Measurements from ENCODE around the gene ATP11A. TPM values are rescaled to one million over a fixed set of nuclear protein-coding genes. Genes with fewer than 3 reads are reported as not detected.

ATP11A gene
- total RNA-seq, 1 donor from 2014 or later, result 109 TPM

- Mint-ChIP-seq H3K27me3 (no peaks in the 10 kb centered on the region), H3K36me3 (ENCODE audit: insufficient read depth) (peaks cover 17% of the 10 kb centered on the region), H3K9me3 (ENCODE audit: low read depth) (no peaks in the 10 kb centered on the region), H3K4me1 (ENCODE audit: low read depth) (no peaks in the 10 kb centered on the region), H3K4me3 (ENCODE audit: low read depth) (no peak overlapping the region), H3K27ac (no peak overlapping the region)
- peak; percentile 77 for DNase-seq (ENCODE audit: low spot score, unreplicated experiment)
- TF ChIP-seq CTCF (IDR thresholded peaks at IDR 0.05; ENCODE audit: unreplicated experiment), result peak; percentile 93
These were observed 184.3 kb downstream of the ATP11A start for GRCh38 chr13:112873851-112874750.

- DNase-seq (ENCODE audit: low spot score, unreplicated experiment), result no peak
- Mint-ChIP-seq H3K36me3 (ENCODE audit: insufficient read depth) (peaks cover 17% of the 10 kb centered on the region), H3K9me3 (ENCODE audit: low read depth) (no peaks in the 10 kb centered on the region), H3K4me1 (ENCODE audit: low read depth) (no peaks in the 10 kb centered on the region), H3K27me3 (no peaks in the 10 kb centered on the region), H3K27ac (no peak overlapping the region), H3K4me3 (ENCODE audit: low read depth) (no peak overlapping the region)
- no peak for TF ChIP-seq CTCF (IDR thresholded peaks at IDR 0.05; ENCODE audit: unreplicated experiment)
These were observed 185.0 kb downstream of the ATP11A start for GRCh38 chr13:112874751-112875300.

- Mint-ChIP-seq H3K27me3 (no peaks in the 10 kb centered on the region), H3K4me1 (ENCODE audit: low read depth) (no peaks in the 10 kb centered on the region), H3K27ac (no peak overlapping the region), H3K9me3 (ENCODE audit: low read depth) (no peaks in the 10 kb centered on the region), H3K36me3 (ENCODE audit: insufficient read depth) (peaks cover 17% of the 10 kb centered on the region), H3K4me3 (ENCODE audit: low read depth) (no peak overlapping the region)
- DNase-seq (ENCODE audit: low spot score, unreplicated experiment), result no peak
- no peak for TF ChIP-seq CTCF (IDR thresholded peaks at IDR 0.05; ENCODE audit: unreplicated experiment)
These were observed 185.8 kb downstream of the ATP11A start for GRCh38 chr13:112875627-112876026.

GRCh38 chr13:112876305-112877000, 186.6 kb downstream of the ATP11A start:
- Mint-ChIP-seq H3K27ac (no peak overlapping the region), H3K36me3 (ENCODE audit: insufficient read depth) (peaks cover 14% of the 10 kb centered on the region), H3K4me1 (ENCODE audit: low read depth) (no peaks in the 10 kb centered on the region), H3K27me3 (no peaks in the 10 kb centered on the region), H3K4me3 (ENCODE audit: low read depth) (no peak overlapping the region), H3K9me3 (ENCODE audit: low read depth) (no peaks in the 10 kb centered on the region)
- no peak for TF ChIP-seq CTCF (IDR thresholded peaks at IDR 0.05; ENCODE audit: unreplicated experiment)
- no peak for DNase-seq (ENCODE audit: low spot score, unreplicated experiment)

DNA sequence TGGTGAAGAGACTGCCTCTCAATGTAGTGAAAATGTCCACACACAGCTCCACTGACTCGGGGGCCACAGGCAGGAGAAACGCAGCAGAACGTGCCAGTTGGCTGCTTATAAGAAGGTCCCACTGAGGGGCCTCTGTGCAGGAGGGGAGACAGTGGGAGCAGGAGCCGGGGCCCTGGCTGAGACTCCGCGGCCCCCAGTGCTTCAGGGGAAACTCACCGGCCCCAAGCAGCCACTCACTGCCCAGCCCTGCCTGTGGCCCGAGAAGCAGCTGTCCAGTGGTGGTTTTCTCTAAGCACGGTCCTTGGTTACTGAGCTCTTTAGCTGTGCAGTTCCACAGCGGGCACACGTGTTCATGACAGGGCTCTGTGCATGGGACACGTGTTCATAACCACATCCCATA, 187.2 kb downstream of the ATP11A start:
- no peak for TF ChIP-seq CTCF (IDR thresholded peaks at IDR 0.05; ENCODE audit: unreplicated experiment)
- Mint-ChIP-seq H3K4me3 (ENCODE audit: low read depth) (no peak overlapping the region), H3K27ac (no peak overlapping the region), H3K9me3 (ENCODE audit: low read depth) (no peaks in the 10 kb centered on the region), H3K36me3 (ENCODE audit: insufficient read depth) (peaks cover 14% of the 10 kb centered on the region), H3K27me3 (no peaks in the 10 kb centered on the region), H3K4me1 (ENCODE audit: low read depth) (no peaks in the 10 kb centered on the region)
- no peak for DNase-seq (ENCODE audit: low spot score, unreplicated experiment)
